NCI-H82 (cell line): ENCODE data around the gene PRKN.

ENCODE experiments used
- DNase-seq: peaks from one replicate; lab custom pipeline; 2025; lab: John Stamatoyannopoulos, UW

PRKN gene

DNA sequence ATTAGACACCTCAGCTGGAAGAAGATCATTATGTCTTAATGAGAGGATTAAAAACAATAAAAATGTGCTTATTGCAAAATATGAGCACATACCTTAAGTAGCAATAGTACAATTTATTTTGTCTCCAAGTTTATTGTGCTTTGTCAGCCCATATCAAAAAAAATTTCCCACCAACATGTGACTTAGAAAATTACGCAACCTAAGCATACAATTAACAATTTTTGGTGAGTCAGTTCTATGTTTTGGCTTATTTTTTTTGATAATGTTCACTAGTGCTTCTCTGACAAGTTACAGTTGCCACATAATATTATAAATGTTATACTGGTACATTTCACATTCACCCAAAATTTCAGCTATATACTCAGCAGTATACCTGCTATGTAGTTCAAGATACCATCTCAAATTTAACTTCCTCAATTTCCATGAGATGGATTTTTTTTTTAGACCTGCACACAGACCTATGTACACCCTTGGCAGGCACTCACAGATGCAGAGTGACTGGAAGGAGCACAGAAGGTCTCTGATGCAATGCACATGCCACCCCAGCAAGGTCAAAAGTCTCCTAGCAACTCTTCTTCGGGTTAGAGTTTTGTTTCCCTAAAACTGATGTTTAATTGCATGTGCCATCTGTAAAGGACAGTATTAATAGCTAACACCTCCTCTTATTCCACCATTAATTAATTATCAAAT lies 112.4 kb downstream of the PRKN start:
- no peak for DNase-seq

DNA sequence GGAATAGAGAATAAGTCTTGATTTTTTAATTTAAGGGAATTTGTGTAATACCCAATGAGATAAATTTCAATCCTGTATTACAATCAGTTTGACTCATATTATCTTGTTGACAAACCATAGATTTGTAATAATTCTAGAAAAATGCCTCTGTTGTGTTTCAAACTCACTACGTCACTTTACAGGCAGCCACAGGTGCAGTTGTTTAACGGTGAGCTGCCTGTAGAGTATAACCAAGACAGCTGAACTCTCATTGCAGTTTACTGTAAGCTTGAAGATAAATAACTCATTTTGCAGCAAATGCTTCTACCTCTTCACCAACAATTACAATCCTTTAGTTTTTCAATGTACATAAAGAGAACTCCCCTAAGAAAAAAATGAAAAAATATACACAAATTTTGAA lies 114.3 kb downstream of the PRKN start:
- no peak for DNase-seq

- no peak for DNase-seq
These were observed 115.0 kb downstream of the PRKN start for GRCh38 chr6:162612613-162613012.

GRCh38 chr6:162610351-162610750 lies 117.2 kb downstream of the PRKN start:
- DNase-seq: no peak

DNA sequence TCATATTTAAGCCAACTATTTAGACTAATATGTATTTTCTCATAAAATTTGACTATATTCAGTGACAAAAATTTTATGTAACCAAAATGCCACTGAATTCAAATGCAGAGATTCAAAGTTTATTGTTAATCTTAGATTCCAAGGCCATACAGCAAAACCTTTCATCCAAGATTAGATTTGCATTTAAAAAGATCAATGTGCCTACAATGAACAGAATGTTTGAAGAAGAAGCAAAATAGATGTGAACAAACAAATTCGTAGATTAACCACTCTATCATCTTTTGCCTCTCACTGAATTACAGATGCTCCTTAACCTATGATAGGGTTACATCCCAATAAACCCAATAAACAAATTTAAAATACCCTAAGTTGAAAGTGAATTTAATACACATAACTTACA lies 121.7 kb downstream of the PRKN start:
- no peak for DNase-seq

DNA sequence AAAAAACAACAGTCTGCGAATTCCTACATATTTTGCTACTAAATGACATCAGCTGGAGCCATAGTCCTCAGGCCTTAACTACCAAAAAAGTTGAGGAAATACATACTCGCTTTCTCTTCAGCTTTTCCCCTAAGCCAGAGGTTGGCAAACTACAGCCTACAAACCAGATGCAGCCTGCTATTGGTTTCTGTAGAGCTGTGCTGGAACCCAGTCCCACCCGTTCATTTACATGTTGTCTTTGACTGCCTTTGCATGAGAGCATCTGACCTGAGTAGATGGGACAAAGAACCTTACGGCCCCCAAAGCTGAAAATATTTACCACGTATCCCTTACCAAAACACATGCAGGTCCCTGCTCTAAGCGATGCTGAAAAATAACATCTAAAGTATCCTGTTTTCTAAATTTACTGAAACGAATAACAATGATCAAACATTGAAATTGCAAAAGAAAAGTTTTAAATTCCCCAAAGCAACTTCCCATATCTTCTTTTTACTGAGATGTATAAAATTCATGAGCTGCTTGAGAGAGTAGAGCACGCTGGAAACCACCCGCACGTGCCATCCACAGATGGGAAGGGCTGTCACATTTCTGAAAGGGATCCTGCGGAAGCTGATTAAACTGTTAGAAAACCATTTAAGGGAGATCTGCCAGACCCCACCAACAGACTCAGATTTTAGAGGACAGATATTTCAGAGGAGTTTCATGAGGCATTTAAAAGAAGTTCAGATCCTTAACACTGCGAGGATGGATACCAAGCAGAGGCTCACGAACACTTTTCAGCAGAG lies 124.1 kb downstream of the PRKN start:
- peak; percentile 53 for DNase-seq

- DNase-seq: no peak
These were observed 124.8 kb downstream of the PRKN start for GRCh38 chr6:162602759-162603158.

DNA sequence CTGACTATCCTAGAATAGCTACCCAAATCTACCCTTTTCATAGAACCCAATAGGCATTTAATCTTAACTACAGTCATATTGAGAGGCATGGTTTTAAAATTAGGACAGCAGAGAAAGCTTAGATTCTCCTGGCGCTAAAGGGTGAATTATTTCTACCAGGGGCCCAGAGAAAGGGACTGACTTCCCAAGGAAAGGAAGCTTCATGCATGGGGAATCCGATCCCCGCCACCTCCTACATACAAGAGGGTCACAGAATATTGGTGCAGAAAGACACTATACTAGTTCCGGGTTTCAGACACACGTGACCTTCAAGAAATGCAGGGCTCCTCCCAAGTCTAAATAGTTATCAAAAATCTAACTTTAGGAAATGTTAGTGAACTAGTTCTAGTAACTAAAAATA lies 130.9 kb downstream of the PRKN start:
- no peak for DNase-seq

- DNase-seq: no peak
These were observed 136.0 kb downstream of the PRKN start for GRCh38 chr6:162591517-162591916.

DNA sequence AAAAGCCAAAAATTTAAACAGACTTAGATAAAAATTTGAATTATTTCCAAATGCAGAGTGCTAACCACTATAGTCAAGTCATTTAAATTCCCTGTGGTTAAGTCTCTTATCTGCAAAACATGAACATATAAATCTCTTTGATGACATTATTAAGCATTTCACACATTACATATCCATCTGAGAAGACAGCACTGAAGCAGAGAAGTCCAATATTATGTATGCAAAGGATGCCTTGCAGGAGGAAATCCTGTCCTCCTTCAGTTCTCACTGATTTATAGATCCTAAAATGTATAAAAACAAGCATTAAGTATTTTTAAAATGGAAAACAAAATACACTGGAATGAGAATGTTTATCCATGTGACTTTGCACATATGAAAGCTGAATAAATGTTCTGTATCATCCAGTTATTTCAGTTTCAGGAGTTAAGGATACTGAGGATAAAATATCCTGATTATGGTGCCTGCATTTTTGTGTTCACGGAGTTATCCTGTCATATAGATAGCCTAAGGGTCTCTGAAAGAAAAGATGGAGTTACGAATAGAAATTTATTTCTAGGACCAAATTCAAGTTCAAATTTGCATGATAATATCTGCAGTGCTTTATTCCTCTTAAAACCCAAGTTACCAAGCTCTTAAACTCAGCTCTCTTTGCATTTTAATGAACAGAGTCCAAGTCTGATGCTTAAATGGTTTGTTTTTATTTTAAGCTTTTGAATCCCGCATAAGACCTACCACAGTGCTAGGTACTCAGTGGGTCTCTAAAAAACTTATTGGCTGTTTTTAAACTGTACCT lies 145.4 kb downstream of the PRKN start:
- no peak for DNase-seq

DNA sequence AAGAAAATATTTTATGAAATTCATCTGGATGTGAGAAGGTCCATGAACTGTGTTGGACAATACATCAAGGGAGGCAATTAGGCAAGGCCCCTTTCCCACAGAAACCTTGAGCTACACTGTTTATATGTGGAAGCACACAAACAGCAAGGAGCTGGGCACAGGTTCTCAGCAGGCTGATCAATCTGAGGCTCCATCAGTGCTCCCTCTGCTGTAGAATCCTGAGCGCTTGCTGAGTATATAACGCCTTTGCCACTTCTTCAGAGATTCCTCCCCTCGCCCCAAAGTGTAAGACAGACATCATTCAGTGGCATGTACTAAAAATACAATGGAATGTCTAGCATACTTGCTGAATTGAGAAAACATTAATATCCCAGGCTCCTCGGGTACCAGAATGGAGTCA lies 146.9 kb downstream of the PRKN start:
- DNase-seq: peak; percentile 18

DNA sequence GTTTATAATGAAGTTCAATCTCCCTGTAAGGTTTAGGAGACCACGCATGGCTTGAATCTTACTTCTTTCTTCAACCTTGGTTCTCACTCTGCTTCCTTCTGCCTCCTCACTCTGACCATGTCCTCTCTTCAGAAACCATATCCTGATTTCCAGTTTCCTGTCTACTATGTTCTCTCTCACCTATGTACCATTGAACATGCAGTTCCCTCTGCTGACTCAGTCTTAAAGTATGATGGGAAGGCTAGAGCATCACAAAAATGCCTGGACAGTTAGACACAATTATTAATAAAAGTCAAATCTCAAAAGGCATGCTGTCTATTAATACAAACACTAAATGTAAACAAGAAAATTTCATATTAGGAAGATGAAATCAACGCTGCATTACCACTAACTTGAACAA lies 151.6 kb downstream of the PRKN start:
- no peak for DNase-seq

GRCh38 chr6:162572240-162572639 lies 155.3 kb downstream of the PRKN start:
- DNase-seq: peak; percentile 98

GRCh38 chr6:162568266-162568665 lies 159.3 kb downstream of the PRKN start:
- DNase-seq: no peak

DNA sequence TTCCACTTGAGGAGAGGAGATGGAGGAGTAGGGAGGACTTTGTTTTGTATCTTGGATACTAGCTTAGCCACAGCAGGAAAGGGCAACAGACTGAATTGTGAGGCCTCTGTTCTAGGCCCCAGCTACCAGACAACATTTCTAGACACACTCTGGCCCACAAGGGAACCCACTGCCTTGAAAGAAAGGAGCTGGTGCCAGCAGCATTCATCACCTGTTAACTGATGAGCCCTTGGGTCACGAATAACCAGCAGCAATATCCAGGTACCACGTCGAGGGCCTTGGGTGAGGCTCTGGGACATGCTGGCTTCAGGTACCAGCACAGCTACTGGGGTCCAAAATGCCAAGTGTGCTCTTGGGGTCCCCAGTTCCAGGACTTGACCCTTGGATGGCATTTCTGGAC lies 165.5 kb downstream of the PRKN start:
- DNase-seq: no peak

- DNase-seq: peak; percentile 90
These were observed 166.7 kb downstream of the PRKN start for GRCh38 chr6:162560891-162561290.

DNA sequence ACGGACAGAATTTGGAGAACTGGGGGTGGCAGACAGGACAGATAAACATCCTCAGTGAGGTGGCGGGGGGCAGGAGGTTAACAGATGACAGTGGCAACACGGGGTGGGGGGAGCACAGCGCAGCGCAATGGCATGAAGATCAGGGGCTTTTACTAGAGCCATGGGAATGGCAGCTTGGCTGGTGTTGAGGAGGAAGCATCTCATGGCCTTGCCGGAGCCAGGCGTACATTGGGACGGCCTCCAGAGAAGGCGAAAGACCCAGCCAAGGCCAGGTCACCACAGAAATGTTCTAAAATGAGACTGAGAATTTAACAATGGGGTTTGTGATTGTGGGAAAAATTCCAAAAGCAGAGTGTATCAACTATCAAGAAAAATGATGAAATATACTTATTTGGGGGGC lies 173.0 kb downstream of the PRKN start:
- no peak for DNase-seq

DNA sequence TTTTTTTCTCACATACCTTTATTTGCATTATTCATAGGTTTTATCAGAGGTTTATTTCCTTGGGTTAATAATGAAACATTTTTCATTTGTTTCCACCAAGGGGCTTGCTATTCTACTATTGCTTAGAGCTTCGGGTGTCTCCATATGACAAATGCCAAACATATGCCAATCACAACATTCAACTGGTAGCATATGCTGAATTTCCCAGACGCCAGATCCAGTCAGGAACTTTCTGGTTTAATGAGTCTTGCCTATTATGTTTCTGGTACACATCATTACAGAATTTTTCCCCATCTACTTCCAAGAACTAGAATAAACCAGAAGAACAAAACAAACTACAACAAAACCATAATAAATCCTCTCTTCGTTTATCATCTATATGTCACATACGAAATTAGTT lies 180.7 kb downstream of the PRKN start:
- no peak for DNase-seq

DNA sequence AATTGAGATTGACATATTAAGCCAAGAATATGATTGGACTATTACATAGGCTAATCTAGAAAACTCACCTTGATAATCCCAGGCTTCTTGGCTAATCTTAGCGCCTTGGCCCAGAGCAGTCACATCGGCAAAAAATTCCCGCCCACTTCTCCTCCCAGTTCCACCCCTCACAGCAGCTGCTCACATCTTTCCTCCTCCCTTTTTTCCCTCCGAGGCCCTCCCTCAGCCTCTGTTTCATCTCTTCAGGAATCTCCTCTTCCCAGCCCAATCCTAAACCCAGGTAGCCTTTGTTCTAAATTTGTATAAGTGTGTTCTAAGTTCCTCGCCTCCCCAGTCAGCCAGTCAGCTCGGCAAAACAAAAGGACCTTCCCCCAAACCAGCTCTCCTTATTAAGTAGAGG lies 184.3 kb downstream of the PRKN start:
- no peak for DNase-seq

- DNase-seq: no peak
These were observed 186.5 kb downstream of the PRKN start for GRCh38 chr6:162541019-162541601.

DNA sequence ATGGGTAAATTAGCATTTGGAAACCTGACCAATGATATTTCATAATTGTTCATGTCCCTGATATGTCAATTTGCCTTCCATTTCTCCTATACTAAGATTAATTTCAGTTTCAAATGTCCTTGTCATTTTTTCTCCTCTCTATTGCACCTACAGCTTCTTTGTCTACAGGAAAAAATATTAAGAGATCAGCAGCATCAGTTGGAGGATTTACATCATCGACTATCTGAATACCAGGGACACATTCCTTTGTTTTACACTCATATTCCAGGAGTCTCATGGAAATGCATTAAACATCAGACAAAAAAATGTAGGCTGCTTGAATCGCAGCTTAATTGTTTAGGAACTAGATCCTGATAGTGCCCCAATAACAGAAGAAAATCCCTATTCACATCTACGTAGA lies 188.2 kb downstream of the PRKN start:
- DNase-seq: no peak

GRCh38 chr6:162538643-162539064 lies 188.9 kb downstream of the PRKN start:
- DNase-seq: peak; percentile 47

DNA sequence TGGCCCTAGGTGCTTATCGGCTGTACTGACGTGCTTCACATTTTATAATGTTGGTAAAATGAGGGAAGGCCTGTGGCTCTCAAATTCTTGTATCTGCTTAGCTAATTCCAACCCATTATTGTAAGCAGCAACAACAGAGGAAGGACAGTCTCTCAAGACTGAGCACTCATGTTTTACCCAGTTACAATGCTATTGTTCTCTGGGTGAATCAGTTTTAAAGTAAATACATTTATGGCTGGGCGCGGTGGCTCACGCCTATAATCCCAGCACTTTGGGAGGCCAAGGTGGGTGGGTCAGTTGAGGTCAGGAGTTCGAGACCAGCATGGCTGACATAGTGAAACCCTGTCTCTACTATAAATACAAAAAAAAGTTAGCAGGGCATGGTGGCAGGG lies 194.6 kb downstream of the PRKN start:
- DNase-seq: no peak
